ENCODE results near the gene ALDH3B1.

Gene ALDH3B1

GRCh38 chr11:68031144-68031464 lies 21.0 kb downstream of the ALDH3B1 start:
- DNase-seq (ENCODE audit: low spot score): no peak

- DNase-seq (ENCODE audit: low spot score): no peak
Observed at GRCh38 chr11:68032003-68032402, 21.9 kb downstream of the ALDH3B1 start.

- no peak for DNase-seq (ENCODE audit: low spot score)
Observed at GRCh38 chr11:68032997-68033707, 23.0 kb downstream of the ALDH3B1 start.

GRCh38 chr11:68033708-68034045 lies 23.6 kb downstream of the ALDH3B1 start:
- DNase-seq (ENCODE audit: low spot score): no peak

- no peak for DNase-seq (ENCODE audit: low spot score)
Observed at GRCh38 chr11:68035266-68035876, 25.2 kb downstream of the ALDH3B1 start.

- no peak for DNase-seq (ENCODE audit: low spot score)
Observed at GRCh38 chr11:68036141-68036716, 26.1 kb downstream of the ALDH3B1 start.

GRCh38 chr11:68036717-68037239 lies 26.7 kb downstream of the ALDH3B1 start:
- peak; percentile 59 for DNase-seq (ENCODE audit: low spot score)

- DNase-seq (ENCODE audit: low spot score): no peak
Observed at GRCh38 chr11:68037411-68038225, 27.5 kb downstream of the ALDH3B1 start.

- no peak for DNase-seq (ENCODE audit: low spot score)
Observed at GRCh38 chr11:68038226-68038717, 28.1 kb downstream of the ALDH3B1 start.

- DNase-seq (ENCODE audit: low spot score): peak; percentile 84
Observed at GRCh38 chr11:68038718-68039525, 28.8 kb downstream of the ALDH3B1 start, which contains the start of gene TCIRG1. TCIRG1 (plus strand) TSS chr11:68039025; CDS start chr11:68041272, 2,247 bp downstream.

GRCh38 chr11:68039526-68040086 lies 29.5 kb downstream of the ALDH3B1 start:
- DNase-seq (ENCODE audit: low spot score): no peak

- peak; percentile 52 for DNase-seq (ENCODE audit: low spot score)
Observed at GRCh38 chr11:68040101-68040956, 30.2 kb downstream of the ALDH3B1 start.

- no peak for DNase-seq (ENCODE audit: low spot score)
Observed at GRCh38 chr11:68040957-68041591, 30.9 kb downstream of the ALDH3B1 start.

GRCh38 chr11:68041617-68042218 lies 31.6 kb downstream of the ALDH3B1 start:
- no peak for DNase-seq (ENCODE audit: low spot score)

GRCh38 chr11:68042219-68043028 lies 32.3 kb downstream of the ALDH3B1 start:
- no peak for DNase-seq (ENCODE audit: low spot score)

GRCh38 chr11:68043029-68043348 lies 32.9 kb downstream of the ALDH3B1 start:
- no peak for DNase-seq (ENCODE audit: low spot score)

- DNase-seq (ENCODE audit: low spot score): no peak
Observed at GRCh38 chr11:68043349-68044144, 33.4 kb downstream of the ALDH3B1 start.

Data from kidney capillary endothelial cell (primary cell).